GM21367 (cell line): ENCODE measurements around the gene TMEM219.
"Not testable (repeated sequence)": the region's sequence is repeated elsewhere in the genome, so short reads cannot be mapped to it uniquely, and the experiment has no call there.

Experiments used
- ATAC-seq: cut with Tn5 transposase; IDR thresholded peaks from one replicate; pipeline ENCODE4 v1.9.1; 2021; ENCODE audit not compliant: unreplicated experiment

The TMEM219 gene

GRCh38 chr16:30010844-30011713 lies 49.2 kb downstream of the TMEM219 start, which contains the start of gene DOC2A:
DOC2A (minus strand) TSS chr16:30011027; CDS start chr16:30010222, 805 bp downstream.
- no peak for ATAC-seq

- ATAC-seq, result no peak
Observed at GRCh38 chr16:30011714-30012504, 50.0 kb downstream of the TMEM219 start.

GRCh38 chr16:30012598-30012997 lies 50.7 kb downstream of the TMEM219 start:
- ATAC-seq, result not testable (repeated sequence)

GRCh38 chr16:30015450-30015849 lies 53.6 kb downstream of the TMEM219 start:
- not testable (repeated sequence) for ATAC-seq

GRCh38 chr16:30016555-30017276 lies 54.8 kb downstream of the TMEM219 start:
- no peak for ATAC-seq

- ATAC-seq, result no peak
Observed at GRCh38 chr16:30017277-30017656, 55.4 kb downstream of the TMEM219 start.

- ATAC-seq, result not testable (repeated sequence)
Observed at GRCh38 chr16:30017937-30018336, 56.1 kb downstream of the TMEM219 start.

GRCh38 chr16:30018731-30019158 lies 56.9 kb downstream of the TMEM219 start:
- ATAC-seq, result no peak
